ACC112 (cell line): ENCODE measurements around the gene MBD4.
"Not testable (repeated sequence)": the region's sequence is repeated elsewhere in the genome, so short reads cannot be mapped to it uniquely, and the experiment has no call there.

Experiments
- H2AFZ ChIP-seq: fragments of 200-600 bp; sonication (generic); one replicate; pipeline ENCODE4 v1.6.0; 2017; ENCODE audit warnings: antibody characterized with exemption, low read length; ENCODE audit not compliant: unreplicated experiment
- H3K27ac ChIP-seq: fragments of 200-600 bp; sonication (generic); 2 replicates; pipeline ENCODE4 v1.5.1; 2014; ENCODE audit warnings: low read depth, mild to moderate bottlenecking, antibody characterized with exemption, low read length, moderate library complexity
- H3K27me3 ChIP-seq: fragments of 200-600 bp; sonication (generic); 2 replicates; pipeline ENCODE4 v1.6.1; 2014; ENCODE audit warnings: mild to moderate bottlenecking, antibody characterized with exemption, low read length, moderate library complexity, mixed read lengths; ENCODE audit not compliant: insufficient read depth
- H3K36me3 ChIP-seq: fragments of 200-600 bp; sonication (generic); 2 replicates; pipeline ENCODE4 v1.6.1; 2016; ENCODE audit warnings: mild to moderate bottlenecking, antibody characterized with exemption, low read length, moderate library complexity, mixed read lengths; ENCODE audit not compliant: insufficient read depth
- H3K4me1 ChIP-seq: fragments of 200-600 bp; sonication (generic); one replicate; pipeline ENCODE4 v1.6.1; 2016; ENCODE audit warnings: low read length, mixed read lengths; ENCODE audit not compliant: insufficient read depth, unreplicated experiment, control insufficient read depth
- H3K4me3 ChIP-seq: fragments of 200-600 bp; sonication (generic); 2 replicates; pipeline ENCODE4 v1.5.1; 2014; ENCODE audit warnings: mild to moderate bottlenecking, low read depth, low read length
- H3K79me2 ChIP-seq: fragments of 200-600 bp; sonication (generic); one replicate; pipeline ENCODE4 v1.6.0; 2016; ENCODE audit warnings: low read length; ENCODE audit not compliant: control insufficient read depth, unreplicated experiment, insufficient read depth

MBD4 gene

DNA sequence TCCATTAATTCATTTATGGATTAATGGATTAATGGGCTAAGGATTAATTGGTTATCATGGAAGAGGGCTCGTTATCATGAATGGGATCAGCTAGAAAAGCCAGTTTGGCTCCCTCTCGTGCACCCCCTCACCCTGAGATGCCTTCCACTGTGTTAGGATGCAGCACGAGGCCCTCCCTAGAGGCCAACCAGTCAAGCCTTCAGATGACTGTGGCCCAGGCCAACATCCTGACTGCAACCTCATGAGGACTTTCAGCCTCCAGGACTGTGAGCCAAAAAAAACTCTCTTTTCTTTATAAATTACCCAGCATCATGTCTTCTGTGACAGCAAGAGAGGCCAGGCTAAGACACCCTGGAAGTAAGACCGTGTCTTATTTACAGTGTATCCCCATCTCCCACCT, 20.3 kb downstream of the MBD4 start:
- no peak overlapping the region for H3K4me3 ChIP-seq

DNA sequence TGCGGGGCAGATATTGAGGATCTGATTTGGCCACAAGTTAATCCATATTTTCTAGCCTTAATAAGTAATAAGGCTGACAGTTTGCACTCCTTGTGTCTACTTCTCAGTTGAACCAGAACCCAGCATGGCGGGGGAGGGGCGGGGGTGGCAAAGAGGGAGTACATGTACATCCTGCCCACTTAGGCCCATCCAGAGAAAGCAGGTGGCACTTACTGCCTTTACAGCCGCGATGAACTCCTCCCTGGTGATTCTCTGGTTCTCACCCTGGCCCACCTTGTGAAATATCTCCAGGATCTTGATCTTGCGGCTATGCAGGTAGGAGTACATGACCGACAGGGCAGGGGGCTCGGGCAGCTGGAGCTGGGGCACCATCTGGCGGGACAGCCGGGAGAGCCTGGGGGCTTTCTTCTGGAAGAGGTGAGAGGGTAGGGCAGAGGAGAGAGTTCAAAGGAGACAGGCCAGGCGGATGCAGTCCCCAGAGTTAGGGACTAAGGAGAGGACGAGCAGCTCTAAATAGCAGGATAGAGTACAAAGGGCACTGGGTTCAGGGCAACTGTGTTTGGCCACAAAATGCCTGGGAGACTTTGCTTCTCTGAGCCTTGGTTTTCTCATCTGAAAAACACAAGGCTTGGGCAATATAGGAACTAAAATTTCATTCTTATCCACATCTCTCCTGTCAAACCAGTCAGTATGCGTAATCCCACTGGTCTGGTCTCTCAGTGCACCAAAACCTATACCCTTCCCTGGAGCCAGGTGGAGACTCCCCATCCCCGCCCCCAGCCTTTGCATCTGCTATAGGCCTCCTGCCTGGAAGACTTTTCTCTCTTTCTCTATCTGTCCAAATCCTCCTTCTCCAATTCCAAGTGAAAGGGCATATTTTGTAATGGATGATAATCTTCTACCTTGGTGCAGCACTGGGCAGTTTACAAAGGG, 21.4 kb downstream of the MBD4 start:
- H3K4me1 ChIP-seq, result peaks cover 13% of the 10 kb centered on the region
- H3K27me3 ChIP-seq, result no peaks in the 10 kb centered on the region
- no peak overlapping the region for H2AFZ ChIP-seq
- no peaks in the 10 kb centered on the region for H3K79me2 ChIP-seq
- H3K36me3 ChIP-seq, result no peaks in the 10 kb centered on the region
- no peak overlapping the region for H3K27ac ChIP-seq
- no peak overlapping the region for H3K4me3 ChIP-seq

More for the DNA sequence above, 20.3 kb downstream of the MBD4 start:
- no peak overlapping the region for H3K27ac ChIP-seq
- H2AFZ ChIP-seq, result no peak overlapping the region
- no peaks in the 10 kb centered on the region for H3K36me3 ChIP-seq
- no peaks in the 10 kb centered on the region for H3K79me2 ChIP-seq
- H3K27me3 ChIP-seq, result no peaks in the 10 kb centered on the region
- H3K4me1 ChIP-seq, result peaks cover 7% of the 10 kb centered on the region

DNA sequence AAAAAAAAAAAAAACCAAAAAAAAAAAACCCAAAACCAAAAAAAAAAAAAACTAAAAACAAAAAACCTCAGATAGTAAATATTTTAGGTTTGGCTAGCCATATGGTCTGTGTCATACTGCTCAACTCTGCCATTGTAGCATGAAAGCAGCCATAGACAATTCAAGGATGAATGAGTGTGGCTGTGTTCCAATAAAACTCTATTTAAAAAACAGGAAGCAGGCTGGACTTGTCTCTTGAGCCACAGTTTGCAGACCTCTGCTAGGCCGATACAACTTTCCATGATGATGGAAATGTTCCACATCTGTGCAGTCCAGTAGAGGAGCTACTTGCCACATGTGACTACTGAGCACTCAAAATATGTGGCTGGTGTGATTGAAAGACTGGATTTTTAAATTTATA, 22.4 kb downstream of the MBD4 start:
- no peaks in the 10 kb centered on the region for H3K79me2 ChIP-seq
- H3K36me3 ChIP-seq, result no peaks in the 10 kb centered on the region
- H3K4me1 ChIP-seq, result peaks cover 19% of the 10 kb centered on the region
- H3K4me3 ChIP-seq, result no peak overlapping the region
- H2AFZ ChIP-seq, result no peak overlapping the region
- no peaks in the 10 kb centered on the region for H3K27me3 ChIP-seq
- no peak overlapping the region for H3K27ac ChIP-seq

DNA sequence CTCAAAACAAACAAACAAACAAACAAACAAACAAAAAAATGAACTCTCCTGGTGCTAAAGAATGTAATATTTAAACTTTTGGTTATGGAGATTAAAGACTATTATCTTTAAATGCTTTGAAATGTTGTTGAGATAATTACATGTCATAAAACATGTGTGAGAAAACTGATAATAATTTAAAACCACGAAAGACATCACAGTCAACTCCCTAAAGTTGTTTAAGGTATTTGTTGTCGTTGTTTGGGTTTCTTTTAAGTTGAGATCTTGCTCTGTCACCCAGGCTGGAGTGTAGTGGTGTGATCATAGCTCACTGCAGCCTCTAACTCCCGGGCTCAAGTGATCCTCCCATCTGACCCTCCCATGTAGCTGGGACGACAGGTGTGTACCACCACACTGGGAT, 23.3 kb downstream of the MBD4 start:
- no peaks in the 10 kb centered on the region for H3K79me2 ChIP-seq
- H3K27me3 ChIP-seq, result no peaks in the 10 kb centered on the region
- H2AFZ ChIP-seq, result no peak overlapping the region
- H3K36me3 ChIP-seq, result no peaks in the 10 kb centered on the region
- H3K27ac ChIP-seq, result no peak overlapping the region
- H3K4me1 ChIP-seq, result peaks cover 19% of the 10 kb centered on the region
- no peak overlapping the region for H3K4me3 ChIP-seq

DNA sequence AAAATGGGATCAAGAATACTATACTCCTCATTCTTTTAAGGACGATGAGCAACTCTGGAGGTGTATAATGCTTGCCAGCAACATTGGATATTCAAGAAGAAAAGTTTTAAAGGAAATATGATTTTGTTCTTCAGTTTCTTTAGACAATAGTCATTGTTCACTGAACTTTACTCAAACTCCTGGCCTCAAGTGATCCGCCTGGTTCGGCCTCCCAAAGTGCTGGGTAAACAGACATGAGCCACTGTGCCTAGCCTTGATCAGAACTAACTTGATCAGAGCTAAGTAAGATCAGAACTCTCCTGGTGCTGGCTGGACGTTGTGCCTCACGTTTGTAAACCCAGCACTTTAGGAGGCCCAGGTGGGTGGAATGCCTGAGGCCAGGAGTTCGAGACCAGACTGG, 23.9 kb downstream of the MBD4 start:
- no peak overlapping the region for H3K4me3 ChIP-seq
- no peaks in the 10 kb centered on the region for H3K79me2 ChIP-seq
- H3K4me1 ChIP-seq, result peaks cover 19% of the 10 kb centered on the region
- no peak overlapping the region for H2AFZ ChIP-seq
- H3K27me3 ChIP-seq, result no peaks in the 10 kb centered on the region
- no peak overlapping the region for H3K27ac ChIP-seq
- no peaks in the 10 kb centered on the region for H3K36me3 ChIP-seq

DNA sequence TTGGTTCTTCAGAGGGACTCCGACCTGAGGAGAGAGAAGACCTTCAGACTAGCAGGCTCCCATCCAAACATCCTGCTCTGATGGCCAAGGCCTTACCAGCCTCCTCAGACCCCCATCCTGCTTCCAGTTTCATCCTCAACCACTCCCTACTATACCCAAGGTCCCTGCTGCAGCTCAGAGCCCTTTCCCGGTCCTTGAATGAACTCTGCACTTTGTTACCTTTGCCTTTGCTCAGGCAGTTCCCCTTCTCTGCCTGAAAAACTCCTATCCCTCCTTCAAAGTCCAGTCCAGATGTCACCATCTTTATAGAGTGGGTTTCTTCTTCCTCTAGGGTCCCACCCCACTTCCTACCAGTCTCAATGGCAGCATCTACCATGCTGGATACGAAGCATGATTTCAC, 24.4 kb downstream of the MBD4 start:
- H3K4me3 ChIP-seq, result no peak overlapping the region
- H3K27ac ChIP-seq, result no peak overlapping the region
- H2AFZ ChIP-seq, result no peak overlapping the region
- no peaks in the 10 kb centered on the region for H3K27me3 ChIP-seq
- peaks cover 19% of the 10 kb centered on the region for H3K4me1 ChIP-seq
- no peaks in the 10 kb centered on the region for H3K36me3 ChIP-seq
- H3K79me2 ChIP-seq, result no peaks in the 10 kb centered on the region

DNA sequence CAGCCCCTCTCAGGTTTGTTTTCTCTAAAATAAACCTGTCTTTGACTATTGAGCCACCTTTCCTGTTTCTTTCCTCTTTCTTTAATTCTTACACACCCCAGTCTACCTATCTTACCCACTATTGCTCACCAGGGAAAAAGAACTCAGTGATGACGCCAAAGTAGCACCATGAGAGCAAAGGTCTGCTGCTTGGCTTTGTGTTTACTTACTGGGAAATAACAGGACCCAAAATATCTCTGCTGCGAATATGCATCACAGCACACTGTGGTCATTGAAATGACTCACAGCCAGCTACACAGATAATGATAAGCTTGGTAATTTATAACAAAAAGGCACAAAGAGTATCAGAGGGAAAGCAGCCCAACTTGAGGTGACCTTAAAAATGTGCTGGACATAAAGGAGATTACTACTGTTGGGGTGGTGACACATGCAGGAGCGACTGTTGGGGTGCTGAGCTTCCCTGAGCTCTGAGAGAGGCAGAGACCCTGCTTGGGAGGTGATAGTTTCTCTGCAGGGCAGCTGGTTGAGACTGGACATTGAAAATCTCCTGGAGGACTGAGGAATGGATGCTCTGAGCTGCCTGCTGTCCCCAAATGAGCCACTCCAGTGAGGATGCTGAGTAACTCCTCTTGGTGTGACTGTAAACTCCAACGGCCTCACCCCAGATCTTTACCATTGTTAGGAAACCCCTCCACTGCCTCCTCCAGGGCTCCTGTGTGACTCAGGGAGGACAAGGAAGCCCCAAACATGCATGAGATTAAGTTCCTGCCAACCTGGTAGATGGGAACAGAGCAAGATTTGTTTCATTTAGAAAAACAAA, 25.9 kb downstream of the MBD4 start:
- H2AFZ ChIP-seq, result peak overlapping the region; percentile 6
- H3K79me2 ChIP-seq, result no peaks in the 10 kb centered on the region
- no peak overlapping the region for H3K4me3 ChIP-seq
- peak overlapping the region; percentile 88 for H3K27ac ChIP-seq
- no peaks in the 10 kb centered on the region for H3K27me3 ChIP-seq
- H3K36me3 ChIP-seq, result no peaks in the 10 kb centered on the region
- H3K4me1 ChIP-seq, result peaks cover 19% of the 10 kb centered on the region

DNA sequence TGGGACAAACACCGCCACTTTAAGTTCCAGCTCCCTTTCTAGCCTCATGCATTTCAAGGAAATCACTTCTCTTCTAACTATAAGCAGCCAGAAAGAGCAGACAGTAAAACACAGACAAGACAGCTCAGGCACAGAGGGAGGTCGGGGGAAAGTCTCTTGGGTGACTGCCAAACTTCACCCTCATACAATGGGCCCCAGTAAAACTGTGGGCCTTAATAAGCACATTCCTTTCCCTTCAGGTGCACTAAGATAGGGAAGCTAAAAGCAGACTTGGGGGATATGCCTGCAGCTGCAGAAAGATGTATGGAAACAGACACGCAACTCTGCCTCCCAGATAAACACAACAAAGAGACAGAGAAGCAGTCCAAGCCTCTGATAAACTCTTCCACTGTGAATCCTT, 26.5 kb downstream of the MBD4 start:
- H3K27ac ChIP-seq, result peak overlapping the region; percentile 88
- H3K4me1 ChIP-seq, result peaks cover 19% of the 10 kb centered on the region
- not testable (repeated sequence) for H3K4me3 ChIP-seq, H2AFZ ChIP-seq, H3K36me3 ChIP-seq, H3K79me2 ChIP-seq, H3K27me3 ChIP-seq

DNA sequence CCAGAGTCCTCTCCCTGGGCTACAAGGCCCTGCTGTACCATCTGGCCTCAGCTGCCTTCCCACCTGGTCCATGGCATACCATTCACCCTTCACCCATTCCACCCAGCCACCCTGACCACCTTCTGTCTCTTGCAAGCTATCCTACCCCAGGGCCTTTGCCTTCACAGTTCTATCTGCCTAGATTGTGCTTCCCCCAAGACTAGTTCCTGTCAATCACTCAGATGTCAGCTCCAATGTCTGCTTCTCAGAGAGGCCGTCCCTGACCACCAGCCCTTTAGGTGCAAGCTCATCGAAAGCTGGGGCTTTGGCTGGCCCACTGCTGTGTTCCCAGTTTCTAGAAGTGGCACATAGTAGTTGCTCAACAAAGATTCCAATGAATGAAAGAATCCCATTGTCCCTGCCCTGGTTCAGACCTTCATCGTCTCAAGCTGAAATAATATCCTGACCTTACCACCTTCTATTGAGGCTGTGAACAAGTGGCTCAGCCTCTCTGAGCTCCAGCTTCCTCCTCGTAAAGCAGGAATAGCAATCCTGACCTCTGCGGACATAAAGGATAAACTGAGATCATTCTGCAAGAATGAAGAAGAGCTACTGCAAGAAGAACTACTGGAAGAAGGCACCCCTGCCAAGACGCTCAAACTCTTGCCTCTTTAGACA, 27.1 kb downstream of the MBD4 start:
- Histone ChIP-seq H2AFZ (no peak overlapping the region), H3K27ac (peak overlapping the region; percentile 88; the same call in 1 of the 2 replicates), H3K36me3 (no peaks in the 10 kb centered on the region), H3K27me3 (no peaks in the 10 kb centered on the region), H3K79me2 (no peaks in the 10 kb centered on the region), H3K4me3 (no peak overlapping the region), H3K4me1 (peaks cover 19% of the 10 kb centered on the region)

DNA sequence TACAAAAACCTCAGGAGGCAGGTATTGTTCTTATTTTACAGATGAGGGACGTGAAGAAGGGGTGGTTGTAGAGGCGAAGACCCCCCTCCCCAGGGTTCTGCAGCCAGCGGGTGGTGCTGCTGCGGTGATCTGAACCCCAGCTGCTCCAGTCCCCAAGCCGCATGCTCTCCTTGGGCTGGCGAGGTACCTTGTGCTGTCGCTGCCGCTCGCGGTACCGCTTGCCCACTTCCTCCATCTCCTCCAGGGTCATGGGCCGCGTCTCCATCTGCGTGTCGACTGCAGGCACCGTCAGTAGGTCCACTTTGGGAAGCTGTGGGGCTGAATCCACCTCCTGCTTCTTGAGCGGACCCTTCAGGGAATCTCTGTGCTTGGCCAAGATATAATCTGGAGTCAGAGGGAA, 28.8 kb downstream of the MBD4 start:
- H3K27ac ChIP-seq, result no peak overlapping the region

More for the DNA sequence above, 28.8 kb downstream of the MBD4 start:
- Histone ChIP-seq H3K4me1 (peaks cover 19% of the 10 kb centered on the region), H3K79me2 (no peaks in the 10 kb centered on the region), H3K4me3 (no peak overlapping the region), H3K27me3 (no peaks in the 10 kb centered on the region), H2AFZ (no peak overlapping the region), H3K36me3 (no peaks in the 10 kb centered on the region)
